22Rv1 (cell line): Measurements from ENCODE around the gene DPP4.
A peak's percentile ranks its signal among the peaks of the same experiment; 100 is the strongest.

Experiments used
- H3K27ac ChIP-seq: fragments of 450-650 bp; 2 replicates; pipeline ENCODE4 v1.5.1; 2017
- CTCF ChIP-seq: fragments of 450-650 bp; IDR thresholded peaks from 2 replicates; pipeline ENCODE4 v1.5.1; 2017; ENCODE audit warnings: mild to moderate bottlenecking
- ZFX ChIP-seq: fragments of 450-650 bp; IDR thresholded peaks from 2 replicates; pipeline ENCODE4 v1.6.1; 2017; ENCODE audit warnings: antibody characterized with exemption, borderline replicate concordance

Gene DPP4

GRCh38 chr2:162092658-162093556 is 18.9 kb upstream of the DPP4 start:
- H3K27ac ChIP-seq, result peak overlapping the region; percentile 88; the same call in 1 of the 2 replicates
- TF ChIP-seq ZFX (no peak), CTCF (no peak)

- H3K27ac ChIP-seq, result peak overlapping the region; percentile 88
- TF ChIP-seq ZFX (no peak), CTCF (no peak)
Measured at GRCh38 chr2:162092008-162092390, 18.0 kb upstream of the DPP4 start.

- TF ChIP-seq CTCF (peak; percentile 38), ZFX (no peak)
- peak overlapping the region; percentile 88 for H3K27ac ChIP-seq
Measured at GRCh38 chr2:162091325-162092007, 17.5 kb upstream of the DPP4 start.

- TF ChIP-seq ZFX (no peak), CTCF (no peak)
- H3K27ac ChIP-seq, result peak overlapping the region; percentile 88
Measured at GRCh38 chr2:162090109-162090508, 16.1 kb upstream of the DPP4 start.

GRCh38 chr2:162086904-162087303 is 12.9 kb upstream of the DPP4 start:
- no peak for TF ChIP-seq CTCF
- no peak for TF ChIP-seq ZFX
- no peak overlapping the region for H3K27ac ChIP-seq

GRCh38 chr2:162085090-162085891 is 11.3 kb upstream of the DPP4 start:
- peak overlapping the region; percentile 49 for H3K27ac ChIP-seq

More at GRCh38 chr2:162085090-162085891, 11.3 kb upstream of the DPP4 start:
- TF ChIP-seq ZFX, result no peak
- no peak for TF ChIP-seq CTCF
